Mesenteric fat pad (tissue), 1 donor: ENCODE data around the gene FAM163A. TPM values are rescaled to one million over a fixed set of nuclear protein-coding genes. Genes with fewer than 3 reads are reported as not detected.
"Not testable (repeated sequence)": the region's sequence is repeated elsewhere in the genome, so short reads cannot be mapped to it uniquely, and the experiment has no call there.

Source experiments
- DNase-seq: peaks from one replicate; pipeline ENCODE4 v3.0.0-alpha.2; 2020; ENCODE audit warnings: low spot score
- long read RNA-seq: library from polyadenylated mRNA; unstranded; transcript quantifications from one replicate; pipeline ENCODE4 v2.0.0, GENCODE V29; 2020
- total RNA-seq: library from RNA; stranded (reverse); fragmentation: NEBNext Ultra II Directional; extraction: Animal tissue kit (Norgen Biotek cat#: 25700); gene quantifications from one replicate; pipeline ENCODE4 v1.2.1, GENCODE V29; 2021
- donor health status: DM: yes; HTN: yes; CAD: no.

Gene FAM163A
- total RNA-seq, result not detected
- long read RNA-seq, partial matches to known transcripts, result 1 of 1 reads
- long read RNA-seq, other reads (novel, unspliced or antisense), result 0 of 1 reads

- DNase-seq, result no peak
These were observed at the start of gene FAM163A for GRCh38 chr1:179742717-179743678. FAM163A (plus strand) TSS chr1:179743291; CDS start chr1:179813098, 69,807 bp downstream.

GRCh38 chr1:179694530-179694929 lies 48.6 kb upstream of the FAM163A start:
- DNase-seq, result not testable (repeated sequence)

- DNase-seq, result no peak
These were observed 40.0 kb upstream of the FAM163A start for GRCh38 chr1:179702946-179703539.

- no peak for DNase-seq
These were observed 36.7 kb upstream of the FAM163A start for GRCh38 chr1:179706339-179706941.

- no peak for DNase-seq
These were observed 35.7 kb upstream of the FAM163A start for GRCh38 chr1:179707406-179707805.

- DNase-seq, result no peak
These were observed 34.5 kb upstream of the FAM163A start for GRCh38 chr1:179708434-179709195.

- DNase-seq, result no peak
These were observed 33.2 kb upstream of the FAM163A start for GRCh38 chr1:179709841-179710329.

GRCh38 chr1:179714159-179714558 lies 28.9 kb upstream of the FAM163A start:
- no peak for DNase-seq

- DNase-seq, result no peak
These were observed 28.5 kb upstream of the FAM163A start for GRCh38 chr1:179714623-179715022.

- DNase-seq, result no peak
These were observed 23.8 kb upstream of the FAM163A start for GRCh38 chr1:179719272-179719671.

- no peak for DNase-seq
These were observed 14.8 kb upstream of the FAM163A start for GRCh38 chr1:179728271-179728670.

- DNase-seq, result no peak
These were observed 13.2 kb upstream of the FAM163A start for GRCh38 chr1:179729881-179730280.

- DNase-seq, result no peak
These were observed 11.4 kb upstream of the FAM163A start for GRCh38 chr1:179731643-179732042.

- DNase-seq, result no peak
These were observed 800 bp upstream of the FAM163A start for GRCh38 chr1:179742291-179742690.

GRCh38 chr1:179743679-179744400 lies 749 bp downstream of the FAM163A start:
- DNase-seq, result no peak

GRCh38 chr1:179744401-179745130 lies 1.5 kb downstream of the FAM163A start:
- DNase-seq, result no peak

GRCh38 chr1:179745131-179745611 lies 2.1 kb downstream of the FAM163A start:
- DNase-seq, result no peak

GRCh38 chr1:179745743-179746142 lies 2.7 kb downstream of the FAM163A start:
- no peak for DNase-seq

- no peak for DNase-seq
These were observed 4.5 kb downstream of the FAM163A start for GRCh38 chr1:179747611-179748010.
